Gastroesophageal sphincter (tissue), 4 donors: Measurements from ENCODE around the gene FAM47E. TPM values are rescaled to one million over a fixed set of nuclear protein-coding genes. Genes with fewer than 3 reads are reported as not detected.
A peak's percentile ranks its signal among the peaks of the same experiment; 100 is the strongest.

Experiments used
- ATAC-seq: fragments of 150-250 bp; one replicate; pipeline ENCODE4 v1.9.1; 2016; ENCODE audit warnings: mild to moderate bottlenecking, moderate library complexity
- H3K27ac ChIP-seq, 4 donors: fragments of 200-600 bp; sonication (generic) in 3 of 4; 1 replicate in 3 of 4; 2 replicates in 1 of 4; pipeline ENCODE4 v1.5.1; 2016 to 2019
- H3K27me3 ChIP-seq: fragments of 200-600 bp; sonication (generic); one replicate; pipeline ENCODE4 v1.5.1; 2019
- H3K36me3 ChIP-seq, 2 donors: fragments of 200-600 bp; sonication (generic); one replicate each; pipeline ENCODE4 v1.5.1; 2019; ENCODE audit warnings: control low read depth in 1 of 2
- H3K4me1 ChIP-seq, 3 donors: fragments of 200-600 bp; sonication (generic); 1 replicate in 2 of 3; 2 replicates in 1 of 3; pipeline ENCODE4 v1.5.1; 2016 to 2019; ENCODE audit warnings: control low read depth in 2 of 3
- H3K4me3 ChIP-seq, 2 donors: fragments of 200-600 bp; sonication (generic); one replicate each; pipeline ENCODE4 v1.5.1; 2019; ENCODE audit warnings: mild to moderate bottlenecking in 1 of 2, moderate library complexity in 1 of 2
- H3K9me3 ChIP-seq, 3 donors: fragments of 200-600 bp; sonication (generic); one replicate each; pipeline ENCODE4 v1.5.1; 2017 to 2019; ENCODE audit warnings: control low read depth in 2 of 3
- EP300 ChIP-seq: sonication (generic); formaldehyde crosslinking; IDR thresholded peaks from one replicate; pipeline ENCODE4 v1.6.1; 2017; ENCODE audit warnings: antibody characterized with exemption, mild to moderate bottlenecking
- POLR2A ChIP-seq, 2 donors: fragments of 450-650 bp; IDR thresholded peaks; one replicate each; pipeline ENCODE4 v1.6.1; 2017; ENCODE audit warnings: antibody characterized with exemption in 2 of 2, mild to moderate bottlenecking in 2 of 2, moderate library complexity in 1 of 2
- POLR2AphosphoS5 ChIP-seq: sonication (generic); formaldehyde crosslinking; IDR thresholded peaks from one replicate; pipeline ENCODE4 v1.6.1; 2017; ENCODE audit warnings: antibody characterized with exemption
- WGBS, 2 donors: methylation state at CpG; one replicate each; pipeline ENCODE4 v1.1.5; 2018; ENCODE audit warnings: low coverage in 1 of 2; 5-methylcytosine and 5-hydroxymethylcytosine counted together
- total RNA-seq, 4 donors: library from RNA; depleted of rRNA; stranded (reverse); fragments of >200 nt; gene quantifications; one replicate each; pipeline ENCODE4 v1.1.0, GENCODE V29; 2016
- TF ChIP-seq, protein P1 (sequence below), 4 experiments: fragments of 200-600 bp in 2 of 4; fragments of 450-650 bp in 2 of 4; sonication (generic) in 1 of 4; IDR thresholded peaks; one replicate each; pipeline ENCODE4 v1.5.1; 2017 to 2019; ENCODE audit warnings: antibody characterized with exemption in 4 of 4, mild to moderate bottlenecking in 2 of 4, moderate library complexity in 2 of 4

The FAM47E gene
- total RNA-seq, 4 donors from 2014 or later, result 1.1 to 6.2 (median 4.0) TPM

DNA sequence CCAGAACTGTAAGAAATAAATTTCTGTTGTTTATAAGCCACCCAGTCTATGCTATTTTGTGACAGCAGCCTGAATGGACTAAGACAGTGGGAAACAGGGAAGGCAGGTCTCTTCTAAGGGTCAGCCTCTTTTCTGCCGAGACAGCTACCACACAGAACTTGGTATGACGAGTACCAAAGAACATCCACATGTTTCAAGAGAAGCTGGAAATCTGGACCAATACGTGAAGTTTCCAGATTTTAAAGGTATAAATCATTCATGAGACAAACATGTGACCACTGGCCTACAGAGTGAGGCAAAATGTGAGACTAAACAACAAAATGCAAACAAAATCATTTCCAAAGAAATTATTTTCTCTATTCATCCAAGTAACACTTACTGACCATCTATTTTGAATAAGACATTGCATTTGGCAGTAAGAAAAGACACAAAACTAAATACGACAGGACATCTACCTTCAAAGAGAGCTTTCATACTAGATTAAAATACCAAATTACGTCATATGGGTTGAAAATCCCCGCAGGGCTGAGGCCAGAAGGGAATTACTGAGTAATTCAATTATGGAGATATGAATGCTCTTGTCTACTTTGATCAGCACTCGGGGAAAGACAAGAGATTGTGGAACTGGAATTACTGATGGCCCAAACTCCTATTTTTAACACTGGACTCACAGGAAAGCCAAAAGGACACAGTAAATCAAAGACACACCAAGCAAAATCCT lies 45.1 kb upstream of the FAM47E start:
- 16 to 20% methylated on average over 7 of the region's 7 CpGs for WGBS, 2 donors
- no peak for ATAC-seq
- H3K4me3 ChIP-seq, result no peak overlapping the region

GRCh38 chr4:76207549-76207948 lies 44.0 kb upstream of the FAM47E start:
- Histone ChIP-seq H3K27ac (peak overlapping the region; percentile 43 to 99 (median 98)), H3K9me3 (no peaks in the 10 kb centered on the region), H3K4me3 (no peak overlapping the region), H3K36me3 (no peaks in the 10 kb centered on the region), H3K27me3 (no peaks in the 10 kb centered on the region), H3K4me1 (peaks cover 37 to 99% (median 62%) of the 10 kb centered on the region in 3 donors)
- no peak for TF ChIP-seq EP300
- no peak for ATAC-seq

More for the DNA sequence above, 45.1 kb upstream of the FAM47E start:
- no peaks in the 10 kb centered on the region for H3K27me3 ChIP-seq
- H3K4me1 ChIP-seq, result peaks cover 33 to 99% (median 58%) of the 10 kb centered on the region in 3 donors
- TF ChIP-seq, protein P1, sequence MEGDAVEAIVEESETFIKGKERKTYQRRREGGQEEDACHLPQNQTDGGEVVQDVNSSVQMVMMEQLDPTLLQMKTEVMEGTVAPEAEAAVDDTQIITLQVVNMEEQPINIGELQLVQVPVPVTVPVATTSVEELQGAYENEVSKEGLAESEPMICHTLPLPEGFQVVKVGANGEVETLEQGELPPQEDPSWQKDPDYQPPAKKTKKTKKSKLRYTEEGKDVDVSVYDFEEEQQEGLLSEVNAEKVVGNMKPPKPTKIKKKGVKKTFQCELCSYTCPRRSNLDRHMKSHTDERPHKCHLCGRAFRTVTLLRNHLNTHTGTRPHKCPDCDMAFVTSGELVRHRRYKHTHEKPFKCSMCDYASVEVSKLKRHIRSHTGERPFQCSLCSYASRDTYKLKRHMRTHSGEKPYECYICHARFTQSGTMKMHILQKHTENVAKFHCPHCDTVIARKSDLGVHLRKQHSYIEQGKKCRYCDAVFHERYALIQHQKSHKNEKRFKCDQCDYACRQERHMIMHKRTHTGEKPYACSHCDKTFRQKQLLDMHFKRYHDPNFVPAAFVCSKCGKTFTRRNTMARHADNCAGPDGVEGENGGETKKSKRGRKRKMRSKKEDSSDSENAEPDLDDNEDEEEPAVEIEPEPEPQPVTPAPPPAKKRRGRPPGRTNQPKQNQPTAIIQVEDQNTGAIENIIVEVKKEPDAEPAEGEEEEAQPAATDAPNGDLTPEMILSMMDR (IDR thresholded peaks at IDR 0.05), result no peak
- TF ChIP-seq POLR2AphosphoS5 (no peak), POLR2A (IDR thresholded peaks at IDR 0.05) (no peak), EP300 (no peak)
- H3K36me3 ChIP-seq, result no peaks in the 10 kb centered on the region
- no peaks in the 10 kb centered on the region for H3K9me3 ChIP-seq
- peak overlapping the region; percentile 61 to 99 (median 86) for H3K27ac ChIP-seq

DNA sequence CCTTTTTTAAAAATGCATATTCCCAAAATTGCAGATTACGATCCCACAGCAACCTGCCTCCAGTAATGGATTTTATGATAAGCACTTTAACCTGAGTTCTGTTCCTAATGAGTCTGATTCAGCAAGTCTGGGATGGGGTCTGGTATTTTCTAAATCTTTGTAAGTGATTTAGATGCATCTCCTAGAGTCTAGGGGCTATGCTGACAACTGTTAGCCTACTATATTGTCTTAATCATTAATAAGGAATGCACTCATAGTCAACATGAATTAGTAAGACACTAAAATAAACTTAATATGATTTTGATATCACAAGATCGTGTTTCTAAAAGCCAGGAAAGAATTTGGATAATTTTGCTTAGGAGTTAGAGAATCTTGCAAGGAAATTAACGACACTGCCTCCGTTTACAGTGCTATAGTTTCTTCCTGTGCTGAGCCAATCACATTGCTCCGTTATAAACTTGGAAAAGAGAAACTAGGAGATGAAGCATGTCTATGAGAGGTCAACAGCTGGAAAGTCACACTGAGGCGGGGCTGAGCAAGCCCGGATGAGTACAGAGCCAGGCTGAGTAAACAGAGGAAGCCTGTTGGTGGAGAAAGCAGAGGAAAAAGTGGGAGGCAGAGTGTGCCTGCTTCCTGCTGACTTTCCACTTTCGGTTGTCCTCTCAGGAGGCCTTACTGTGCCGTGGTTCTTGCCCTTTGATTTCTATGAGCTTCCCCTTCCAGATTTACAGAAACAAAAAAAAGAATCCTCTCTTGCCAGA lies 43.3 kb upstream of the FAM47E start:
- no peaks in the 10 kb centered on the region for H3K9me3 ChIP-seq
- H3K4me3 ChIP-seq, result peak overlapping the region; percentile 1 to 27
- WGBS, 2 donors, result 8 to 12% methylated on average over 7 to 9 of the region's 9 CpGs
- peaks cover 37 to 95% (median 62%) of the 10 kb centered on the region in 3 donors for H3K4me1 ChIP-seq
- H3K27ac ChIP-seq, result peak overlapping the region; percentile 77 to 99 (median 98)
- no peaks in the 10 kb centered on the region for H3K36me3 ChIP-seq
- H3K27me3 ChIP-seq, result no peaks in the 10 kb centered on the region
- TF ChIP-seq POLR2AphosphoS5, result peak; percentile 78
- no peak for TF ChIP-seq POLR2A (IDR thresholded peaks at IDR 0.05)
- ATAC-seq, result peak; percentile 92

GRCh38 chr4:76209881-76210280 lies 41.6 kb upstream of the FAM47E start:
- Histone ChIP-seq H3K9me3 (no peaks in the 10 kb centered on the region), H3K27ac (peak overlapping the region; percentile 25 to 99 (median 98)), H3K27me3 (no peaks in the 10 kb centered on the region), H3K36me3 (no peaks in the 10 kb centered on the region), H3K4me1 (peaks cover 37 to 88% (median 53%) of the 10 kb centered on the region in 3 donors), H3K4me3 (no peak overlapping the region)
- TF ChIP-seq, protein P1 (IDR thresholded peaks at IDR 0.05), result no peak
- TF ChIP-seq POLR2AphosphoS5 (no peak), EP300 (no peak), POLR2A (IDR thresholded peaks at IDR 0.05) (no peak)
- WGBS, 2 donors, result 54 to 57% methylated on average over 2 to 3 of the region's 4 CpGs
- ATAC-seq, result no peak

DNA sequence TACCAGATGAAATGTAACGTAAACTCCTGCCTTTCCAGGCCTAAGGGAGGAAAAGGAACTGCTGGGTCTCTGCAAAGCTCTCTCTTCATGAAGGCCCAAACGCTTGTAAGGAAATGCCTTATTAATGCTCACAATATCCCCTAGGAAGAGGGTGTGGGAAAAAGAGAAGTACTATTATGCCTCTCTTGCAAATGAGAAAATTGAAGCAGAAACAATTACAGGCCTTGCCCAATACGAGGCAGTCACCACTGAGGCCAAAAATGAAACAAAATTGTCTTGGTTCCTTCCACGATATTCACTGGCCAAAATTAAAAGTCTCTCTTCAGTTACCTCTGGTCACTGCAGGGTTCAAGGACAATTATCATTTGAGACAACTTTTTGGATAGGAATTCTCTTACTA lies 41.1 kb upstream of the FAM47E start:
- WGBS, 2 donors, result 17 to 21% methylated on average over 2 to 3 of the region's 4 CpGs
- peaks cover 34 to 87% (median 53%) of the 10 kb centered on the region in 3 donors for H3K4me1 ChIP-seq
- no peaks in the 10 kb centered on the region for H3K27me3 ChIP-seq
- peak overlapping the region; percentile 21 to 99 (median 98) for H3K27ac ChIP-seq
- ATAC-seq, result no peak
- H3K36me3 ChIP-seq, result no peaks in the 10 kb centered on the region
- H3K4me3 ChIP-seq, result peak overlapping the region in 1 of 2 donors; percentile 85
- TF ChIP-seq EP300 (no peak), POLR2A (IDR thresholded peaks at IDR 0.05) (no peak), POLR2AphosphoS5 (no peak)
- TF ChIP-seq, protein P1 (IDR thresholded peaks at IDR 0.05), result no peak
- H3K9me3 ChIP-seq, result no peaks in the 10 kb centered on the region
